ENCODE results near the gene RPS21.

RPS21 gene

GRCh38 chr20:62354031-62354808 lies 32.7 kb upstream of the RPS21 start:
- DNase-seq (ENCODE audit: low read depth) = no peak

DNA sequence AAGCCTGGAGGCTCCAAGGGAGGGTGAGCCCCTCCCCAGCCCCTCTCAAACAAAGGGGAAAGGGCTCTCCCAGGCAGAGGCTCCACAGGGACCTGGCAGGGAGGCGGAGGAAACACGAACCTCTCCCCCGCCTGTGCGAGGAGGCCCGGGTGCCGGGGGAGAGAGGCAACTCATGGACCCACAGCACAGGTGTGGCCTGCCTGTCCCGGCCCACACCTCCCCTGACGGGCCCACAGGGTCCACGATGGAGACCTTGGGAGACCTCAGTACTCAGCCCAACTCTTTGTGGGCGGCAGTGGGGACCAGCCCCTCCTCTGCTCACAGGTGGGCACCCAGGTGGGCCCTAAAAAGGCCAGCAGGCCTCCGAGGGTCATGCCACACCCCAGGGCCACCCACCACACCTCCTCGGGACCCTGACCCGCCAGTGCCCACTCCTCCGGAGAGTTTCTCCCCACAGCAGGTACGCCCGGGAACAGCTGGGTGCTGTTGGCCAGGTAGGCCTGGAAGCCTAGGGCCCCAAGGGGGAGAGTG lies 32.0 kb upstream of the RPS21 start:
- no peak for DNase-seq (ENCODE audit: low read depth)

GRCh38 chr20:62355516-62355877 lies 31.4 kb upstream of the RPS21 start:
- no peak for DNase-seq (ENCODE audit: low read depth)

DNA sequence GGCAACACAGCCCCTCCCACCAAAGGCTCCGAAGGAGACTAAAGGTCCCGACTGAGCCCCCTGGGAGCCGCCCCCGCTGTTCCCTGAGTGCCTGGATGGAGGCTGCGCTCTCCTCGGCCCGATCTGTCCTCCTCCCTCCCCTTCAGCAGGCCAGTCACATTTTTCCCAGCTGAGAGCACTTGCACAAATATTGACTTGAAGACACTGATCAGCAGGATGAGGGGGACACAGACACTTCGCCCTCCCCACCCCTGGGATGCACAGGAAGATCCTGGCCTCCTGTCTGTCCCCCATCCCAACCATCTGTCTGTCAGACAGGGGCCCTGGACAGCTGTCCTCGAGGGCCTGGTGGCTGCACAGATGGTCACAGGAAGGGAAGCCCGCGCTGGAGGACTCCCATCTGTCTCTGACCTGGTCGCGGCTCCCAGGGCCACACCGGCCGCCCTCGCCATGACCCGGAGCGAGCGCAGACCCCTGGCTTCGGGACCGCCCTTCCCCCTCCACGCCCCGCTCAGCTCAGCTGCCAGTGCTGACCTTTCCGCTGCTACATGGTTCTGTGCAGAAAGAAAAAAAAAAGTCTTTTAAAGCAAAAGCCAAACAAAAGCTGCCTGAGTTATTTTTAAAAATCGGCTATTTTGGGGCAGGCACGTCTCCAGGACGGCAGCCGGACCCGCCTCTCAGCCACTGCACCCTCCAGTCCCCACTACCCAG lies 30.9 kb upstream of the RPS21 start:
- no peak for DNase-seq (ENCODE audit: low read depth)

- no peak for DNase-seq (ENCODE audit: low read depth)
Observed at GRCh38 chr20:62356589-62357186, 30.2 kb upstream of the RPS21 start.

DNA sequence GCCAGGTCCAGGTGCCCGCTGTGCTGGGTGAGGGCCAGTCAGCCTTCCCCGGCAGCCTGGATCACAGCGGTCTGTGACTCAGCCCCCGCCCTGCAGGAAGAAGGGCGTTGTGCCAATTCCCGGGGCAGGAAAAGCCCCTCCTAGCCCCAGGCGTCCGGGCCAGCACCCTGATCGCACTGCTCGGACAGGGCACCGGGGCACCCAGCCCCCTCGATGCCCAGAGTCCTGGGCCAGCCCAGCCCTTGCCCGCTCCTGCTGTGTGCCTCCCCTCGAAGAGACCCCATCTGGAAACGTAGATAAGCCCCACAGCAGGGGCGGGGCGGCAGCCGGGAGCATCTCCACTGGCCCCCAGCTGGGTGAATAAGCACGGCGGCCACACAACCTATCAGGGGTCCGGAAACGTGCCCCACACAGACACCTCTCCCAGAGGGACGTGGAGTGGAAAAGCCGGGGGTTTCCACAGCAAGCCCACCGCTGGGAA lies 29.7 kb upstream of the RPS21 start:
- DNase-seq (ENCODE audit: low read depth) = no peak

- no peak for DNase-seq (ENCODE audit: low read depth)
Observed at GRCh38 chr20:62357681-62358080, 29.2 kb upstream of the RPS21 start.

DNA sequence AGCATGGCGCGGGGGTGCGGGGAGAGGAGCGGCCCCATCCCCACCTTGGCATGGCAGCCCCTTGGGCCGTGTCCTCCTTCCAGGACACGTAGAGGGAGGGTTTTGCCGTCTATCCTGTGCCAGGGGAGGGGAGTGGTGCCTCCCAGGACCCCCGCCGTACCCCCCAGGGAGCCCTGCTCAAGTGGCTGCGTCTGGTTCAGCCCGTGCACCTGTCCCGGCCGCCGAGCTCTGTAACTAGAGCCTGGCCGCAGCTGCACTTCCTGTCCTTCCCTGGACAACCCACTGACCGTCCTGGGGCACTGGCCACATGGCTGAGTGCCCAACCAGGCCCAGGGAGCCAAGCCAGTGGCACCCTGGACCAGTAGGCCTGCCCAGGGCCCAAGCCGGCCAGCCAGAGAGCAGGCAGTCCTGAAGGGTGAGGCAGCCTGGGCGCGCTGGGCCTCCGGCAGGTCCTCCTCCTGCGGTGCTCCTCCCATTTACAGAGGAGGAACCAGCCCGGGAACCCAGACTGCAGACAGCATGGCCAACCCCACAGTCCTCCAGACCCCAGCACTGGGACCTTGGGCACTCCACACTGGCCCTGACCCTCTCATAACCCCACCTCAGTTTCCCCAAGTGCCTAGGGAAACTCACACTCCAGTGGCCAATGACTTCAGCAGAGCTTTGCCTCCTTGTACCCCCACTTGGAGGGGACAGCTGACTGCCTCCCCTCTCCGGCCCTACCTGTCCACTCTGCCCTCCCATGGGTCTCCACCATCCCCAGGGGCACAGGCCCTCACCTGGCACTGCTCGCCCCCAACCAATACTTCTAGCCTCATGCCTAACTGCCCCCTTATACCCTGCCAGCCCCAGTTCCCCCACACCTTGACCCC lies 28.5 kb upstream of the RPS21 start:
- DNase-seq (ENCODE audit: low read depth) = no peak

DNA sequence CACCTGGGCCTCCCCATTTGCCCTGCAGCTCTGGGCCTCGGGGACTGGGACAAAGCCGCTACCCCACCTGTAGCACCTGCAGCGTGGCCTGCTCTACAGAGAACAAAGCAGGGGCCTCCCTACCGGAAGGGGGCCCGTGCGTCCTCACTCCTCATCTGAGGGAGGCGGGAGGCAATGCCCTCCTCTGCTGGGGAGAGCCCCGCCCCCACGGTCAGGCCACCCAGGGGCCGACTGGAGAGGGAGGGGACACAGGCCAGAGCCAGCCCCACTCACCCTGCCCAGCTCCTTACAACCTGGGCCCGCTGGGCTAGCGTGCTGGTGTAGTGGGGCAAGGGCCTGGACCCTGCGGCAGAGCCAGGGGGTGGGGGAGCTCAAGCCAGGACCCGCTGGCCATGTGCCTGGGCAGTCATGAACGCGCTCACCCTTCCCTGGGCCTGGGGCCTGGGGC lies 27.8 kb upstream of the RPS21 start:
- DNase-seq (ENCODE audit: low read depth) = no peak

DNA sequence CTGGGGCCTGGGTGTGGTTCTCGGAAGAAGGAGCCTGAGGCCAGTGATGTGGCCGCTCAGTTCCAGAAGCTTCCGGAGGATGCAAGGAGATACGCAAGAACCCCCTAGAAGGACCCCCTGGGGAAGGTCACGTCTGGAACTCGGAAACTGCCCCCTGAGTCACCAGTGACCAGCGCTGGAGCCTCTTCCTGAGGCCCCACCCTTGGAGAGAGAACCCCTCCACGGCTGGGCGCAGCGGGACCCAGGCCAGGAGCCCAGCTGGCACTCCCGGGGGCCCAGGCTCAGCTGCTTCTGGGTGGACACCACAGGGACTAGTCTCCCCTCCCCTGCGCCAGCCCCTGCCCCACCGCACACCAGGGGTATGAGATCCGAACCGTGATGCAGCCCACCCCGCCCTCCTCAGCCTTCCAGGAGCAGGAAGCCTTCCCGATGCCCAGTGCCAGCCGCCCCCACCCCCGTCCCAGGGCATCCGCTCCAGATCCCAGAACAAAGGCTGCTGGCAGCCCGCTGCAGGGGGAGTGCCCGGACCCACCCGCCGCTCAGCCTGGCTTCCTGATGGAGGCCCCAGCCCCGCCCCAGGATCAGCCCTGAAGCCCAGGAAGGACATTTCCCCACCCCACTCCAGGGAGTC lies 27.3 kb upstream of the RPS21 start:
- DNase-seq (ENCODE audit: low read depth) = no peak

- DNase-seq (ENCODE audit: low read depth) = no peak
Observed at GRCh38 chr20:62360854-62361798, 25.8 kb upstream of the RPS21 start.

DNA sequence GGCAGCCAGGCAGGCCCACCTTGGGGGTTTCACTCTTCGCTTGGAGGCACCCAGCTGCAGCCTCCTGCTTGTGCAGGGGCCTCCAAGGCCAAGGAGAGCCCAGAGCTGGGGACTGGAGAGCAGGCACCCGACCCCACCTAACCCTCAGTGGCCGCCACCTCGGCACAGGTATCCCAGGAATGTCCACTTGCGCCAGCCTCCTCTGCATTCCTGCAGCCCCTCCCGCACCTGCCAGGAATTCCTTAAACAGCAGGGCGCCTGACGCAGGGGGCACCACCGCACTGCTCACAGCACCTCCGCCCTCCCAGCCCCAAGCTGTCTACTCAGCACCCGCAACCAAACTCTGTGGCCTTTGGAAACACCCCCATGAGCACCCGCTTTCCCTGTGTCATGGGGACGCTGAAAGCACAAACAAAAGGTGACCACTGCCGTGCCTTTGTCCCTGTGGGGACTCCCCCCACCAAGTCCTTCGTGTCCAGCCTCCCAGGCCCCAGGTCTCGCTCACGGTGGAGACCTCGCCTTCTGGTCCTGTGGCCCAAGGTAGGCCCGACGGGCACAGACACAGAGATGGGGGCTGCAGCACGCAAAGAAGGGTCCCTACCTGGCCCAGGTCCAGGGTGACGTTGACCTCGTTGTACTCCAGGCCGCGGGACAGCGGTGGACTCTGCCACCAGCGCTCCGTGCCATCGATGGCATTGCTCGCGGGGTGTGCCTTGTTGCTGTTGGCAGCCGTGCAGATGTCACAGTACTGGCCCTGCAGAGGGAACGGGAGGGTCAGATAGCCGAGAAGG lies 24.9 kb upstream of the RPS21 start:
- no peak for DNase-seq (ENCODE audit: low read depth)

- DNase-seq (ENCODE audit: low read depth) = no peak
Observed at GRCh38 chr20:62362590-62362940, 24.3 kb upstream of the RPS21 start.

- no peak for DNase-seq (ENCODE audit: low read depth)
Observed at GRCh38 chr20:62362991-62363919, 23.6 kb upstream of the RPS21 start.

DNA sequence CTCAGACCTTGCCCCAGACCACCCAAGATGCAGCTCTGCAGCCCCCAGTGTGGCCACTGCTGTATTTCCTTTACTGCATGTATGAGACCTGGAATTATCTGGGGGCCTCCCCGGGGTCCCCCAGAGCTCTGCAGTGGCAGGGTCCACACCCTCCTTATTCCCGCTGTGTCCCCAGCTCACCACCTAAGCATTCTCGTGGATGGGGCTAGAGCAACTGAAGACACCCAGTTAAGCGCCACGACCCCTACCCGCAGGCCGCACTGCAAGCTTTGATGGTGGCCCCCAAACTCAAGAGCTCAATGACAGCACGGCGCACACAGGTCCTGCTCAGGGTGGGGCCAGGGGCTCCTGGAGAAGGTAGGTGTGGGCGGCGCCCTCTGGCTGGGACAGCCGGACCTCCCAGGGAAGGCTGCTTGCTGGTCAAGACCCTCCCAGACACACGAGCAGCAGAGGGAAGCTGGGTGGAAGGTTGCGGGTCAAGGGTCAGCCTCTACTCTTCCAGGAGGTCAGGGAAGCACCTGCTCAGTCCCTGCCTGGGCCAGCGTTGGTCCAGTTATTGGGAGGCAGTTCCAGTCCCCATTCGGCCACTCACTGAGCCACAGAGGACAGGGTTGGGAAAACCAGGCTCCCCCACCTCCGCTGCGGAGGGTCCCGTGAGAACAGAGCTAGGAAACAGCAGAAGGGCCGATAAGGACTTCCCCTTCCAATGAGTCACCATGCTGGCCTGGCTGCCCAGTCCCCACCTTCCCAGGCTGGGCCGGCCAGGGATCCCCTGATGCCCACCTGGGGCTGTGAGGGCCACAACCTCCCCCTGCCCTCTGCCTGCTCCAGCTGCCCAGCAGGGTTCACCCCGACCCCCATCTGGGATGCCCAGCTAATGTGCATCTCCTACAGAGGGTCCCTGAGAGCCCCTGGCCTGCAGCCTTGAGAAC lies 22.7 kb upstream of the RPS21 start:
- DNase-seq (ENCODE audit: low read depth) = no peak

GRCh38 chr20:62364911-62365736 lies 21.8 kb upstream of the RPS21 start:
- no peak for DNase-seq (ENCODE audit: low read depth)

All from stimulated activated CD8-positive, alpha-beta memory T cell treated with anti-CD3 and anti-CD28 coated beads, Interleukin-4, amount 100 ng/mL, for 24 hours (primary cell).